ENCODE measurements around the gene CFAP97D2. TPM values are rescaled to one million over a fixed set of nuclear protein-coding genes. Genes with fewer than 3 reads are reported as not detected.
A peak's percentile ranks its signal among the peaks of the same experiment; 100 is the strongest.

Gene CFAP97D2
- total RNA-seq, 1 experiment from 2014 or later, result not detected

- H3K27me3 Mint-ChIP-seq (ENCODE audit: insufficient read depth, unreplicated experiment), result peaks cover 11% of the 10 kb centered on the region
- peaks cover 12% of the 10 kb centered on the region for H3K9me3 Mint-ChIP-seq (ENCODE audit: unreplicated experiment)
- no peaks in the 10 kb centered on the region for H3K36me3 Mint-ChIP-seq (ENCODE audit: insufficient read depth, unreplicated experiment)
- ChIA-PET POLR2A (no interaction called here), CTCF (interaction anchor here (0.5 kb wide), 1 partner anchor 722 kb away, joined by 4 read pairs; no protein-coding TSS in a partner anchor)
- Histone ChIP-seq H3K36me3 (ENCODE audit: control insufficient read depth, insufficient read depth, low read length) (no peaks in the 10 kb centered on the region), H3K4me3 (ENCODE audit: low read depth, low read length) (no peak overlapping the region), H3K27me3 (replicated peaks; ENCODE audit: control insufficient read depth, insufficient read depth, low read length) (no peaks in the 10 kb centered on the region), H3K9me3 (no peaks in the 10 kb centered on the region), H3K4me1 (no peaks in the 10 kb centered on the region)
- DNase-seq, result no peak
- no peak overlapping the region for H3K4me3 Mint-ChIP-seq (ENCODE audit: unreplicated experiment)
- no peak overlapping the region for H3K27ac Mint-ChIP-seq (ENCODE audit: unreplicated experiment)
- intact Hi-C loops (cut with micrococcal nuclease; ENCODE audit: unreplicated experiment), result no loop called here
- TF ChIP-seq CTCF (IDR thresholded peaks at IDR 0.05; ENCODE audit: insufficient read depth in 1 of 2, low read depth in 1 of 2, low read length in 1 of 2, severe bottlenecking in 1 of 2, unreplicated experiment in 1 of 2), result peak in 1 of 2 experiments; percentile 4
- BruUV-seq (replicated peaks), result no TSS peak
- no peaks in the 10 kb centered on the region for H3K4me1 Mint-ChIP-seq (ENCODE audit: low read depth, unreplicated experiment)
Observed at GRCh38 chr13:114149774-114150740, 29.0 kb upstream of the CFAP97D2 start.

- intact Hi-C loops (cut with micrococcal nuclease; ENCODE audit: unreplicated experiment), result no loop called here
- Histone ChIP-seq H3K36me3 (ENCODE audit: control insufficient read depth, insufficient read depth, low read length) (no peaks in the 10 kb centered on the region), H3K27me3 (replicated peaks; ENCODE audit: control insufficient read depth, insufficient read depth, low read length) (no peaks in the 10 kb centered on the region), H3K9me3 (no peaks in the 10 kb centered on the region), H3K4me3 (ENCODE audit: low read depth, low read length) (no peak overlapping the region), H3K4me1 (no peaks in the 10 kb centered on the region)
- Mint-ChIP-seq H3K4me3 (ENCODE audit: unreplicated experiment) (no peak overlapping the region), H3K4me1 (ENCODE audit: low read depth, unreplicated experiment) (no peaks in the 10 kb centered on the region), H3K27me3 (ENCODE audit: insufficient read depth, unreplicated experiment) (peaks cover 11% of the 10 kb centered on the region), H3K9me3 (ENCODE audit: unreplicated experiment) (peaks cover 12% of the 10 kb centered on the region), H3K36me3 (ENCODE audit: insufficient read depth, unreplicated experiment) (no peaks in the 10 kb centered on the region), H3K27ac (ENCODE audit: unreplicated experiment) (no peak overlapping the region)
- BruUV-seq (replicated peaks), result no TSS peak
- POLR2A ChIA-PET, result no interaction called here
- CTCF ChIA-PET, result no interaction called here
- TF ChIP-seq CTCF (IDR thresholded peaks at IDR 0.05; ENCODE audit: insufficient read depth in 1 of 2, low read depth in 1 of 2, low read length in 1 of 2, severe bottlenecking in 1 of 2, unreplicated experiment in 1 of 2), result no peak
- DNase-seq, result no peak
Observed at GRCh38 chr13:114151031-114151430, 28.0 kb upstream of the CFAP97D2 start.

- no peaks in the 10 kb centered on the region for H3K4me1 Mint-ChIP-seq (ENCODE audit: low read depth, unreplicated experiment)
- DNase-seq, result no peak
- Histone ChIP-seq H3K4me3 (ENCODE audit: low read depth, low read length) (no peak overlapping the region), H3K27me3 (replicated peaks; ENCODE audit: control insufficient read depth, insufficient read depth, low read length) (no peaks in the 10 kb centered on the region), H3K4me1 (no peaks in the 10 kb centered on the region), H3K9me3 (no peaks in the 10 kb centered on the region), H3K36me3 (ENCODE audit: control insufficient read depth, insufficient read depth, low read length) (no peaks in the 10 kb centered on the region)
- intact Hi-C loops (cut with micrococcal nuclease; ENCODE audit: unreplicated experiment), result no loop called here
- H3K27ac Mint-ChIP-seq (ENCODE audit: unreplicated experiment), result no peak overlapping the region
- H3K4me3 Mint-ChIP-seq (ENCODE audit: unreplicated experiment), result no peak overlapping the region
- no peak for TF ChIP-seq CTCF (IDR thresholded peaks at IDR 0.05; ENCODE audit: insufficient read depth in 1 of 2, low read depth in 1 of 2, low read length in 1 of 2, severe bottlenecking in 1 of 2, unreplicated experiment in 1 of 2)
- no peaks in the 10 kb centered on the region for H3K36me3 Mint-ChIP-seq (ENCODE audit: insufficient read depth, unreplicated experiment)
- no TSS peak for BruUV-seq (replicated peaks)
- H3K27me3 Mint-ChIP-seq (ENCODE audit: insufficient read depth, unreplicated experiment), result peaks cover 11% of the 10 kb centered on the region
- H3K9me3 Mint-ChIP-seq (ENCODE audit: unreplicated experiment), result peaks cover 12% of the 10 kb centered on the region
- ChIA-PET CTCF (no interaction called here), POLR2A (no interaction called here)
Observed at GRCh38 chr13:114151565-114152284, 27.3 kb upstream of the CFAP97D2 start.
